ENCODE results near the gene OR1D2. TPM values are rescaled to one million over a fixed set of nuclear protein-coding genes. Genes with fewer than 3 reads are reported as not detected.
A peak's percentile ranks its signal among the peaks of the same experiment; 100 is the strongest.
"Not testable (repeated sequence)": the region's sequence is repeated elsewhere in the genome, so short reads cannot be mapped to it uniquely, and the experiment has no call there.

OR1D2 gene, protein sequence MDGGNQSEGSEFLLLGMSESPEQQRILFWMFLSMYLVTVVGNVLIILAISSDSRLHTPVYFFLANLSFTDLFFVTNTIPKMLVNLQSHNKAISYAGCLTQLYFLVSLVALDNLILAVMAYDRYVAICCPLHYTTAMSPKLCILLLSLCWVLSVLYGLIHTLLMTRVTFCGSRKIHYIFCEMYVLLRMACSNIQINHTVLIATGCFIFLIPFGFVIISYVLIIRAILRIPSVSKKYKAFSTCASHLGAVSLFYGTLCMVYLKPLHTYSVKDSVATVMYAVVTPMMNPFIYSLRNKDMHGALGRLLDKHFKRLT
- polyA plus RNA-seq (2013, experiment 1 of 2) = not detected
- not detected for polyA plus RNA-seq (2013, experiment 2 of 2)

DNA sequence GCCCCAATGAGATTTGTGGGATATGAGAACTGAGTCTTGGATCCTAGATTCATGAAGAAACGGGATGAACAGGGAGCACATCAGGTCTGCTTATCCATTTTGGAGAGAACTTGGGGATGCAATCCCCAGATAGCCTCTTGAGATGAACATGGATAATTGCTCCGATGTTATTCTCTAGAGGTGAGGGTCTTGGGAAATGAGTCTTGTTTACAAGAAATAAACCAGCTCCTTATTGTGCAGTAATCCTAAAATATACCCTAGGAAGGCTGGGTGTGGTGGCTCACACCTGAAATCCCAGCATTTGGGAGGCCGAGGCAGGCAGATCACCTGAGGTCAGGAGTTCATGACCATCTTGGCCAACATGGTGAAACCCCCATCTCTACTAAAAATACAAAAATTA, at the start of gene OR1D2:
TSS of gene OR1D2 (minus strand) at position 101 of the 400 bp plus-strand sequence. CDS start 11,426 bp downstream, outside the sequence.
- Histone ChIP-seq H3K9me3 (ENCODE audit: insufficient read depth, low read depth, low read length) (peaks cover 44% of the 10 kb centered on the region), H3K27me3 (ENCODE audit: insufficient read depth, low read length) (no peaks in the 10 kb centered on the region), H3K4me3 (ENCODE audit: low read length) (no peak within 1 kb of the TSS), H3K36me3 (ENCODE audit: insufficient read depth, low read length) (no peaks in the 10 kb centered on the region), H3K4me1 (ENCODE audit: insufficient read depth, low read length) (no peaks in the 10 kb centered on the region), H3K27ac (ENCODE audit: low read depth, low read length) (no peak within 1 kb of the TSS), H3K9ac (ENCODE audit: low read depth, low read length) (no peak within 1 kb of the TSS)
- 74% methylated on average over 3 of the region's 3 CpGs for WGBS

DNA sequence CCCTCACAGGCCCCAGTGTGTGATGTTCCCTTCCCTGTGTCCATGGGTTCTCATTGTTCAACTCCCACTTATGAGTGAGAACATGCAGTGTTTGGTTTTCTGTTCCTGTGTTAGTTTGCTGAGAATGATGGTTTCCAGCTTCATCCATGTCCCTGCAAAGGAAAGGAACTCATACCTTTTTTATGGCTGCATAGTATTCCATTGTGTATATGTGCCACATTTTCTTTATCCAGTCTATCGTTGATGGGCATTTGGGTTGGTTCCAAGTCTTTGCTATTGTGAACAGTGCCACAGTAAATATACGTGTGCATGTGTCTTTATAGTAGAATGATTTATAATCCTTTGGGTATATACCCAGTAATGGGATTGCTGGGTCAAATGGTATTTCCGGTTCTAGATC, 33.3 kb upstream of the OR1D2 start:
- not testable (repeated sequence) for H3K27ac ChIP-seq (ENCODE audit: low read depth, low read length); H3K27me3 ChIP-seq (ENCODE audit: insufficient read depth, low read length); H3K4me3 ChIP-seq (ENCODE audit: low read length); H3K9ac ChIP-seq (ENCODE audit: low read depth, low read length); H3K36me3 ChIP-seq (ENCODE audit: insufficient read depth, low read length); H3K4me1 ChIP-seq (ENCODE audit: insufficient read depth, low read length)
- no CpG with 5 or more reads among the region's 3 CpGs for WGBS
- peaks cover 29% of the 10 kb centered on the region for H3K9me3 ChIP-seq (ENCODE audit: insufficient read depth, low read depth, low read length)

DNA sequence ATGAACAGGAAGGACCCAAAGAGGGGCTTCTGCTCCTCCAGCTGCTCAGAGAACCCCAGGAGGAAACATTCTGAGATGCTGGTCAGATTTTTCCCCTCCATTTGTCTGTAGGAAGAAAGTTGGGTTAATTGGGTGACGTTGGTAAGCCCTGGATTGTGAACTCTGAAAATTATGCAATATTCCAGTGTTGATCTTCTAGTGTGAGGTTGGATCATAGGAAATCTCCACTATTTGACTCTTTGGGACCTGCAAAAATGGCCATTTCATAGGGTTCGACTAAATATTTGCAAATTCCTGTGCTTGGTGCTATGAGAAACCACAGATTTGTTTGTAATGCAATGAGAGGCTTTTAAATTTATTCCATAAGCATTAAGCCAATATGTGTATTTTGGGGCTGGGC, 23.2 kb upstream of the OR1D2 start, which contains the start of gene OR1G1:
TSS of gene OR1G1 (minus strand) at position 101 of the 400 bp plus-strand sequence. CDS start at position 101, 0 bp downstream.
- Histone ChIP-seq H3K36me3 (ENCODE audit: insufficient read depth, low read length) (no peaks in the 10 kb centered on the region), H3K4me3 (ENCODE audit: low read length) (no peak within 1 kb of the TSS), H3K9ac (ENCODE audit: low read depth, low read length) (no peak within 1 kb of the TSS), H3K9me3 (ENCODE audit: insufficient read depth, low read depth, low read length) (peaks cover 40% of the 10 kb centered on the region), H3K27me3 (ENCODE audit: insufficient read depth, low read length) (no peaks in the 10 kb centered on the region), H3K4me1 (ENCODE audit: insufficient read depth, low read length) (no peaks in the 10 kb centered on the region), H3K27ac (ENCODE audit: low read depth, low read length) (no peak within 1 kb of the TSS)
- 57% methylated on average over 2 of the region's 2 CpGs for WGBS

DNA sequence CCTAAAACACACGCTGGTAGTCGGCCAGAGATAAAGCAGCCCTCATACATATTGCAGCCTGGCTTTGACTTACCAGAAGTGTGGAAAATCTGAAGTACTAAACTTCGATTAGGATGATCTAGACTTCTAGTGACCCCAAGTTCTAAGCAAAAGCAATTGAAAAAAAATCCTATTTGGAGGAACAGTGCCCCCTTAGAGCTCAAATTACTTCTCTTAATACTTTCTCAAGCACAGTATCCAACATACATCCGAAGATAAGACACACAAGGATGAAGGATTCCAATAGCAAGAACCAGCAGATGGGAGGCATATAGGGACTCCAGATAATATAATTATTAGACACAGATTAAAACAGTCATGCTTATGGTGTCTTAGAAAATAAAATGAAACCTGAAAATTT, 30.4 kb downstream of the OR1D2 start:
- not testable (repeated sequence) for H3K9ac ChIP-seq (ENCODE audit: low read depth, low read length); H3K4me3 ChIP-seq (ENCODE audit: low read length); H3K27ac ChIP-seq (ENCODE audit: low read depth, low read length); H3K4me1 ChIP-seq (ENCODE audit: insufficient read depth, low read length); H3K27me3 ChIP-seq (ENCODE audit: insufficient read depth, low read length); H3K36me3 ChIP-seq (ENCODE audit: insufficient read depth, low read length); H3K9me3 ChIP-seq (ENCODE audit: insufficient read depth, low read depth, low read length)
- WGBS = 82% methylated on average over 4 of the region's 4 CpGs

DNA sequence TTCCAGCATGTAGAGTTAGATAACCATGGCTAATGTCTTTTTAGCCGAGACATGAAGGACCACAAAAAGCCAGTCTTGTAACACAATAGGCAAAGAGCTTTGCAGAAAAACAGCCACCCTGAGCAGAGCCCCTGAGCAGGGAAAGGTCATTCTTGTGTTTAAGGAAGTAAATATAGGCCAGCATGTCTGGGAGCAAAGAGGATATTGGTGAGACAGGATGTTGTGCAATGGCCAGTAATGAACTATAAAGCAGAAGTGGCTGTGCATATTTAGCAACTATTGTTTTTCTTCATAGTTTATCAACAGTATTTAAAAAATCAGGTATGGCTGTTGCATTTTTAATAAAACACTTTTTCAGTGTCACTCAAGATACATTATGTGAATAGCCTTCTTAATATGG, 39.0 kb downstream of the OR1D2 start:
- no CpG with 5 or more reads among the region's 1 CpG for WGBS

DNA sequence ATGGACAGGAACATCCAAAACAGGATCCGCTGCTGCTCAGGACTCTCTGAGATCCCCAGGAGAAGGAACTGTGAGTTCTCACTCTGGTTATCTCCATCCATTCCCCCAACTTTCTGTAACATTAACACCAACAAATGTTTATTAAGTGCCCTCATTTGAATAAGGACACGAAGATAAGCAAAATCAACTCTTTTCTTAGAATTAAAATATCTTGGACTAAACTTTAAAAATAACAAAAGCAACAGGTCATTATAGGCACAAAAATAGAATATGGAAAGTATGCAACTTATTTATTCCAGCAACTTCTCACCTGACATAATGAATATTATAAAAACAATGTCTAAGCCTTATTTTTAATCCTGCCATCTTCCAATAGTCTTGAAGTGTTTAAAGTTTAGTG, 40.7 kb downstream of the OR1D2 start, which contains the start of gene OR1D5:
TSS of gene OR1D5 (minus strand) at position 101 of the 400 bp plus-strand sequence. CDS start at position 101, 0 bp downstream.
- not testable (repeated sequence) for H3K27me3 ChIP-seq (ENCODE audit: insufficient read depth, low read length); H3K9ac ChIP-seq (ENCODE audit: low read depth, low read length); H3K9me3 ChIP-seq (ENCODE audit: insufficient read depth, low read depth, low read length); H3K27ac ChIP-seq (ENCODE audit: low read depth, low read length); H3K4me3 ChIP-seq (ENCODE audit: low read length); H3K36me3 ChIP-seq (ENCODE audit: insufficient read depth, low read length); H3K4me1 ChIP-seq (ENCODE audit: insufficient read depth, low read length)
- WGBS = 100% methylated on average over 1 of the region's 2 CpGs

More for the DNA sequence above, 39.0 kb downstream of the OR1D2 start:
- H3K9ac ChIP-seq (ENCODE audit: low read depth, low read length); H3K36me3 ChIP-seq (ENCODE audit: insufficient read depth, low read length); H3K9me3 ChIP-seq (ENCODE audit: insufficient read depth, low read depth, low read length); H3K27ac ChIP-seq (ENCODE audit: low read depth, low read length); H3K4me3 ChIP-seq (ENCODE audit: low read length); H3K4me1 ChIP-seq (ENCODE audit: insufficient read depth, low read length); H3K27me3 ChIP-seq (ENCODE audit: insufficient read depth, low read length): not testable (repeated sequence)

DNA sequence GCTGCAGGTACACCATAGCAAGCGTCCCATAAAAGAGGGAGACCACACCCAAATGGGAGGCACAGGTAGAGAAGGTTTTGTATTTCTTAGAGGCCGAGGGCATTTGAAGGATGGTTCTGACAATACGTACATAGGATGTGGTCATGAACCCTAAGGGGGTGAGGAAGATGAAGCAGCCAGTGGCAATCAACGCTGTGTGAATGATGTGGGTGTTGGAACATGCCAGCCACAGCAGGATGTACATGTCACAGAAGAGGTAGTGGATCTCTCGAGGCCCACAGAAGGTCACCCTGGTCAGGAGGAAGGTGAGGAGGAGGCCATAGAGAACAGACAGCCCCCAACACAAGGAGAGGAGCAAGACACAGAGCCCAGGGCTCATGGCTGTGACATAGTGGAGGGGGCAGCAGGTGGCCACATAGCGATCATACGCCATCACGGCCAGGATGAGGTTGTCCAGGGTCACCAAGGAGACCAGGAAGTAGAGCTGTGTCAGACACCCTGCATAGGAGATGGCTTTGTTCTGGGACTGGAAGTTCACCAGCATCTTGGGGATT, 41.3 kb downstream of the OR1D2 start:
- H3K4me3 ChIP-seq (ENCODE audit: low read length); H3K27me3 ChIP-seq (ENCODE audit: insufficient read depth, low read length); H3K4me1 ChIP-seq (ENCODE audit: insufficient read depth, low read length); H3K9ac ChIP-seq (ENCODE audit: low read depth, low read length); H3K9me3 ChIP-seq (ENCODE audit: insufficient read depth, low read depth, low read length); H3K27ac ChIP-seq (ENCODE audit: low read depth, low read length); H3K36me3 ChIP-seq (ENCODE audit: insufficient read depth, low read length): not testable (repeated sequence)
- 80% methylated on average over 8 of the region's 8 CpGs for WGBS

DNA sequence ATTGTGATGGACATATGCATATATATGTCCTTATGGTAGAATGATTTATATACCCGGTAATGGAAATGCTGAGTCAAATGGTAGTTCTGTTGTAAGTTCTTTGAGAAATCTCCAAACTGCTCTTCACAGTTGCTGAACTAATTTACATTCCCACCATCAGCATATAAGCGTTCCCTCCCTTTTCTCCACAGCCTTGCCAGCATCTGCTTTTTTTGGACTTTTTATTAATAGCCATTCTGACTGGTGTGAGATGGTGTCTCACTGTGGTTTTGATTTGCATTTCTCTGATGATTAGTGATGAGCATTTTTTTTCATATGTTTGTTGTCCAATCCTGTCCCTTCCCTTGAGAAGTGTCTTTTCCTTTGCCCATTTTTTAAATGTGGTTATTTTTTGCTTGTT, 49.4 kb downstream of the OR1D2 start:
- H3K4me3 ChIP-seq (ENCODE audit: low read length); H3K4me1 ChIP-seq (ENCODE audit: insufficient read depth, low read length); H3K36me3 ChIP-seq (ENCODE audit: insufficient read depth, low read length); H3K27ac ChIP-seq (ENCODE audit: low read depth, low read length); H3K9ac ChIP-seq (ENCODE audit: low read depth, low read length); H3K27me3 ChIP-seq (ENCODE audit: insufficient read depth, low read length); H3K9me3 ChIP-seq (ENCODE audit: insufficient read depth, low read depth, low read length): not testable (repeated sequence)
- no CpG with 5 or more reads among the region's 2 CpGs for WGBS

DNA sequence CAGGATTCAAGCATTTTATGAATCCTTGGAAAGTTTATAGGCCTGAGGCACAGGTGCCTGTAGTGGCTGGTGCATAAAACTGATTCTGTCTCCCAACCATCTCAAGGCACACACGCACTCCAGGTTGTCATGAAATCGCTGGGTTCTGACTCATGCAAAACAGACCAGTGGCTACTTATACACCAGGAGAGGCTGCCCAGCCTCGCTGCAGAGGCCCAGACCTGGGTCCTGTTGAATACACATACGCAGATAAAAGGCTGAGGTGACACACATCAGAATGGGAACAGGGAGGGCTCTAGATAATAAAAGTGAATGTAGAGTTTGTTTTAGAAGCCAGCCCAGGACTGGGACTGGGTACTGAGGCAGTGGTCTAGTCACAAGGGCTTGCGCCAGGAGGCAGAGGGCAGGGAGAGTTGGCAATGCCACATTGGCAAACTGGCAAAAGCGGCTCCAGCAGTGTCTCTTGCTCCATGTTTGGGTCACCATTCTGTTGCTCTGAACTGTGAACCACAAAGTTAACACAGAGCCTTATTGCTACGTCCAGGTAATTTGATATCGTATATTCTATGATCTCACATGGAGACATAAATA, 54.4 kb downstream of the OR1D2 start:
- 0 out of 2 replicates have a peak overlapping the region, but pooled peaks have one; percentile 48 for H3K9ac ChIP-seq (ENCODE audit: low read depth, low read length)
- H3K27ac ChIP-seq (ENCODE audit: low read depth, low read length) = no peak overlapping the region
- H3K36me3 ChIP-seq (ENCODE audit: insufficient read depth, low read length) = no peaks in the 10 kb centered on the region
- H3K27me3 ChIP-seq (ENCODE audit: insufficient read depth, low read length) = no peaks in the 10 kb centered on the region
- H3K4me3 ChIP-seq (ENCODE audit: low read length) = peak overlapping the region; percentile 60
- 0 out of 2 replicates have a peak, but pooled peaks cover 3% of the 10 kb centered on the region for H3K4me1 ChIP-seq (ENCODE audit: insufficient read depth, low read length)
- no peaks in the 10 kb centered on the region for H3K9me3 ChIP-seq (ENCODE audit: insufficient read depth, low read depth, low read length)
- 95% methylated on average over 8 of the region's 8 CpGs for WGBS

DNA sequence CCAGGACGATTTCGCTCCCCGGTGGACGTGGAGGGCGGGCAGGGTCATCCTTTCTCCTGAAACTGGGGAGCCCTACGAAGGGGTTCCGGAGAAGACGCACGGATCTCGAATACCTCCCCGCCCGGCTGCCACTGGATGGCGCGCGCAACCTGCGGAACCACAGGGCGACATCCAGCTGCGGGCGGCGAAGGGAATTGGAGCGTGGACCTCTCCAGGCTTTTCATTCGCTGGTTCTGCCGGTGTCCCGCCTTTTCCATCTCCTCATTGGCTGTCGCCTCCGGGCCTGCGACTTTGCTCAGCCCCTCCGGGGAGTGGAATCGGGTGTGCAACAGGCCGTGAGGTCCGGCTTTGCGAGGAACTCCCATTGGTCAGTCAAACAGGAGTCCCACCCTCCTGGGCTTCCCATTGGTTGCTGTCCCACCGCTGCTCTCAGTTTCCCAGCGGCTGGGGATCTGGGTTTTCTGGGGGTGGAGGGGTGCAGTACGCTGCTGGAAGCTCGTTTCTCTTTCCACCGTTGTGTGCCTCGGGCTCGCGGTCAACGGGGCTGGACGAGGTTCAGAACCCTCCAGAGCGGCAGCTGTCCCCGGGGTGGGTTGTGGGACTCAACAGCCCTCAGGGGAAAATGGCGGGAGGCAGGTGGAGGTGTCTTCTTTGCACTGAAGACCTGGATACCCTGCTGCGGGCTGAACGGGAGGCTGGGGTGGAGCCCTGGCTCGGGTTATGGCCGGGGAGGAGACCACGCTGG, 55.3 kb downstream of the OR1D2 start:
- Histone ChIP-seq H3K27me3 (ENCODE audit: insufficient read depth, low read length) (no peaks in the 10 kb centered on the region), H3K9me3 (ENCODE audit: insufficient read depth, low read depth, low read length) (peaks cover 5% of the 10 kb centered on the region), H3K4me3 (ENCODE audit: low read length) (peak overlapping the region; percentile 60), H3K9ac (ENCODE audit: low read depth, low read length) (peak overlapping the region; percentile 61), H3K4me1 (ENCODE audit: insufficient read depth, low read length) (0 out of 2 replicates have a peak, but pooled peaks cover 3% of the 10 kb centered on the region), H3K36me3 (ENCODE audit: insufficient read depth, low read length) (no peaks in the 10 kb centered on the region), H3K27ac (ENCODE audit: low read depth, low read length) (peak overlapping the region; percentile 54)
- whole genome bisulfite sequencing = 2% methylated on average over 50 of the region's 50 CpGs

DNA sequence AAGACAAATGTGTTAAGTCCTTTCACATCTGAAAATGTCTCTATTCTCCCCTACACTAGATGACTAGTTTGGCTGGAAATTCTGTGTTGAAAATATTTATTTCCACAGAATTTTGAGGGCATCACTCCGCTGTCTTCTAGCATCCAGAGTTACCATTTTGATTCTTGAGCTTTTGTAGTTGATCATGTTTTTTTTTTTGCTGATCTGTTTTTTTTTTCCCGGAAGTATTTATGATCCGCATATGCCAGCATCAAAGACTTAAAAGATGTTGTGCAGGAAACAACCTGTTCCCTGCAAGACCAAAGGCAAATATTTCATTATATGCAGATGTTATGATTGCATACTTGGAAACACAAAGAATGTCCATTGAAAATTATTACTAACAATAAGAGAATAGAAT, 57.5 kb downstream of the OR1D2 start:
- Histone ChIP-seq H3K9me3 (ENCODE audit: insufficient read depth, low read depth, low read length) (peaks cover 17% of the 10 kb centered on the region), H3K9ac (ENCODE audit: low read depth, low read length) (no peak overlapping the region), H3K4me1 (ENCODE audit: insufficient read depth, low read length) (0 out of 2 replicates have a peak, but pooled peaks cover 3% of the 10 kb centered on the region), H3K27ac (ENCODE audit: low read depth, low read length) (no peak overlapping the region), H3K36me3 (ENCODE audit: insufficient read depth, low read length) (no peaks in the 10 kb centered on the region), H3K4me3 (ENCODE audit: low read length) (no peak overlapping the region), H3K27me3 (ENCODE audit: insufficient read depth, low read length) (no peaks in the 10 kb centered on the region)
- 75% methylated on average over 1 of the region's 3 CpGs for WGBS

All from HUES64 (cell line).